A549 (cell line): ENCODE results near the gene LIAS. TPM values are rescaled to one million over a fixed set of nuclear protein-coding genes. Genes with fewer than 3 reads are reported as not detected.

Source experiments
- ATAC-seq, 2 experiments: fragments of 200-7000 bp in 1 of 2; fragments of >200 bp in 1 of 2; cut with Nextera tagmentation in 1 of 2; cut with Tn5 transposase in 1 of 2; 3 replicates each; pipeline versions ENCODE4 v1.8.0 to v1.9.1; 2018 to 2020; ENCODE audit warnings: mild to moderate bottlenecking in 1 of 2, moderate library complexity in 1 of 2
- CTCF ChIA-PET: fragments of 300-600 bp; sonication (Branson Sonifier 250); formaldehyde crosslinking; extraction: SDS; loops from one replicate; lab custom pipeline; 2021; ENCODE audit warnings: antibody characterized with exemption, inconsistent platforms; lab: Yijun Ruan, JAX
- POLR2A ChIA-PET: fragments of 350-600 bp; formaldehyde crosslinking; extraction: SDS; loops from one replicate; lab custom pipeline; 2021; ENCODE audit warnings: antibody characterized with exemption, inconsistent platforms; lab: Yijun Ruan, JAX
- DNase-seq, 2 experiments: peaks; one replicate each; pipeline versions ENCODE4 v3.0.0 to v3.0.0-alpha.2; 2011 to 2016; ENCODE audit warnings: low read depth in 1 of 2, low spot score in 1 of 2
- FAIRE-seq: peaks from 2 replicates; lab custom pipeline; 2011; peaks lifted over from hg19 to GRCh38; lab: Jason Lieb, UNC
- H3K27ac ChIP-seq, 2 experiments: fragments of >200 bp; sonication (Bioruptor Twin); formaldehyde crosslinking; 3 replicates each; pipeline ENCODE4 v1.5.1; 2016 to 2017
- H3K4me1 ChIP-seq: fragments of >200 bp; sonication (Bioruptor Twin); formaldehyde crosslinking; 3 replicates; pipeline ENCODE4 v1.6.1; 2016
- H3K4me2 ChIP-seq: fragments of >200 bp; sonication (Bioruptor Twin); formaldehyde crosslinking; 3 replicates; pipeline ENCODE4 v1.6.1; 2016
- H3K4me3 ChIP-seq: fragments of >200 bp; sonication (Bioruptor Twin); formaldehyde crosslinking; 3 replicates; pipeline ENCODE4 v1.5.1; 2016
- H3K9me3 ChIP-seq: fragments of >200 bp; sonication (Bioruptor Twin); formaldehyde crosslinking; 3 replicates; pipeline ENCODE4 v1.6.1; 2016
- ATOH8 ChIP-seq: fragments of 250-450 bp; sonication (Bioruptor Pico); IDR thresholded peaks from 2 replicates; pipeline ENCODE4 v1.5.0; 2020; ENCODE audit warnings: low read depth, mild to moderate bottlenecking, moderate library complexity
- BHLHE40 ChIP-seq: IDR thresholded peaks from 2 replicates; pipeline ENCODE4 v1.6.1; 2012; ENCODE audit warnings: low read depth, low read length, inconsistent platforms
- CBX2 ChIP-seq: fragments of 200-600 bp; sonication (generic); IDR thresholded peaks from 2 replicates; pipeline ENCODE4 v1.6.1; 2016; ENCODE audit warnings: low read depth, mild to moderate bottlenecking, borderline replicate concordance
- CBX8 ChIP-seq: fragments of 200-600 bp; sonication (generic); IDR thresholded peaks from 2 replicates; pipeline ENCODE4 v1.6.1; 2016
- CEBPB ChIP-seq, 2 experiments: fragments of >200 bp in 1 of 2; sonication (Bioruptor Twin) in 1 of 2; formaldehyde crosslinking in 1 of 2; IDR thresholded peaks; 2 replicates each; pipeline ENCODE4 v1.6.1; 2012 to 2016
- CHD2 ChIP-seq: fragments of 150-350 bp; IDR thresholded peaks from 2 replicates; pipeline ENCODE4 v1.6.1; 2014; ENCODE audit warnings: low read length; ENCODE audit not compliant: partially characterized antibody
- CTCF ChIP-seq: fragments of >200 bp; sonication (Bioruptor Twin); formaldehyde crosslinking; IDR thresholded peaks from 3 replicates; pipeline ENCODE4 v1.5.1; 2016
- EHF ChIP-seq: fragments of 250-450 bp; sonication (Bioruptor Pico); IDR thresholded peaks from 2 replicates; pipeline ENCODE4 v1.5.0; 2020; ENCODE audit warnings: mild to moderate bottlenecking
- EP300 ChIP-seq, 2 experiments: fragments of >200 bp; sonication (Bioruptor Twin); formaldehyde crosslinking; IDR thresholded peaks; 2 replicates in 1 of 2; 3 replicates in 1 of 2; pipeline ENCODE4 v1.6.1; 2016 to 2017
- ESRRA ChIP-seq: fragments of 150-350 bp; IDR thresholded peaks from 2 replicates; pipeline ENCODE4 v1.6.1; 2014; ENCODE audit warnings: mild to moderate bottlenecking, low read length, borderline replicate concordance
- FOSB ChIP-seq: fragments of 250-450 bp; sonication (Bioruptor Pico); IDR thresholded peaks from 2 replicates; pipeline ENCODE4 v1.5.0; 2020; ENCODE audit warnings: mild to moderate bottlenecking, moderate library complexity
- FOSL2 ChIP-seq, 2 experiments: fragments of 450-650 bp in 1 of 2; fragments of >200 bp in 1 of 2; sonication (Bioruptor Twin) in 1 of 2; formaldehyde crosslinking; IDR thresholded peaks; 2 replicates each; pipeline versions ENCODE4 v1.5.0 to v1.6.1; 2016 to 2020; ENCODE audit warnings: mild to moderate bottlenecking in 1 of 2, moderate library complexity in 1 of 2
- HES2 ChIP-seq: fragments of >200 bp; sonication (Bioruptor Twin); formaldehyde crosslinking; IDR thresholded peaks from 2 replicates; pipeline ENCODE4 v1.6.1; 2016
- HEYL ChIP-seq: fragments of 250-450 bp; sonication (Bioruptor Pico); IDR thresholded peaks from 2 replicates; pipeline ENCODE4 v1.8.0; 2021; ENCODE audit warnings: mild to moderate bottlenecking, moderate library complexity
- HOXB13 ChIP-seq: fragments of 250-450 bp; sonication (Bioruptor Pico); IDR thresholded peaks from 2 replicates; pipeline ENCODE4 v1.5.0; 2020; ENCODE audit warnings: low read depth, mild to moderate bottlenecking, moderate library complexity
- JUN ChIP-seq, 2 experiments: fragments of >200 bp; sonication (Bioruptor Twin); formaldehyde crosslinking; IDR thresholded peaks; 2 replicates in 1 of 2; 3 replicates in 1 of 2; pipeline ENCODE4 v1.6.1; 2016 to 2017
- JUNB ChIP-seq: fragments of >200 bp; sonication (Bioruptor Twin); formaldehyde crosslinking; IDR thresholded peaks from 2 replicates; pipeline ENCODE4 v1.6.1; 2016
- KDM5A ChIP-seq: fragments of 200-600 bp; sonication (generic); IDR thresholded peaks from 2 replicates; pipeline ENCODE4 v1.6.1; 2016; ENCODE audit warnings: antibody characterized with exemption, mild to moderate bottlenecking
- MAFK ChIP-seq: fragments of 450-650 bp; IDR thresholded peaks from 2 replicates; pipeline ENCODE4 v1.6.1; 2014; ENCODE audit not compliant: partially characterized antibody
- MAZ ChIP-seq: fragments of 150-350 bp; IDR thresholded peaks from 2 replicates; pipeline ENCODE4 v1.6.1; 2014; ENCODE audit warnings: antibody characterized with exemption, low read depth, low read length, borderline replicate concordance
- NFE2L2 ChIP-seq: fragments of 150-350 bp; conservative IDR thresholded peaks from 2 replicates; pipeline ENCODE4 v1.6.1; 2014; ENCODE audit warnings: low read length
- NPAS2 ChIP-seq: fragments of 250-450 bp; sonication (Bioruptor Pico); IDR thresholded peaks from 2 replicates; pipeline ENCODE4 v1.8.0; 2022; ENCODE audit warnings: mild to moderate bottlenecking, moderate library complexity, borderline replicate concordance
- PHF8 ChIP-seq: fragments of 200-600 bp; sonication (generic); IDR thresholded peaks from 2 replicates; pipeline ENCODE4 v1.6.1; 2016; ENCODE audit warnings: low read depth, mild to moderate bottlenecking, antibody characterized with exemption, moderate library complexity, borderline replicate concordance
- POLR2A ChIP-seq: IDR thresholded peaks from 2 replicates; pipeline ENCODE4 v1.6.1; 2012; ENCODE audit warnings: mild to moderate bottlenecking, low read length
- RAD21 ChIP-seq, 2 experiments: fragments of >200 bp in 1 of 2; sonication (Bioruptor Twin) in 1 of 2; formaldehyde crosslinking in 1 of 2; IDR thresholded peaks in 1 of 2; conservative IDR thresholded peaks in 1 of 2; 2 replicates in 1 of 2; 3 replicates in 1 of 2; pipeline ENCODE4 v1.6.1; 2012 to 2018; ENCODE audit warnings: inconsistent platforms in 1 of 2
- RARB ChIP-seq: fragments of 250-450 bp; sonication (Bioruptor Pico); IDR thresholded peaks from 2 replicates; pipeline ENCODE4 v1.8.0; 2021; ENCODE audit warnings: mild to moderate bottlenecking, moderate library complexity
- RCOR1 ChIP-seq: fragments of 150-350 bp; IDR thresholded peaks from 2 replicates; pipeline ENCODE4 v1.6.1; 2014; ENCODE audit warnings: antibody characterized with exemption, low read length, low read depth
- RFX5 ChIP-seq: fragments of 450-650 bp; IDR thresholded peaks from 2 replicates; pipeline ENCODE4 v1.7.1; 2014; ENCODE audit warnings: antibody characterized with exemption, mild to moderate bottlenecking, moderate library complexity
- SMC3 ChIP-seq: fragments of >200 bp; sonication (Bioruptor Twin); formaldehyde crosslinking; IDR thresholded peaks from 3 replicates; pipeline ENCODE4 v1.6.1; 2018; ENCODE audit warnings: inconsistent platforms
- SREBF2 ChIP-seq: fragments of 450-650 bp; IDR thresholded peaks from 2 replicates; pipeline ENCODE4 v1.6.1; 2014; ENCODE audit warnings: mild to moderate bottlenecking, moderate library complexity
- USF2 ChIP-seq: fragments of 450-650 bp; IDR thresholded peaks from 2 replicates; pipeline ENCODE4 v1.6.1; 2014; ENCODE audit warnings: antibody characterized with exemption
- WGBS: methylation state at CpG from one replicate; pipeline ENCODE4 v1.1.6; 2017; ENCODE audit errors: missing lambda C conversion rate; 5-methylcytosine and 5-hydroxymethylcytosine counted together
- polyA plus RNA-seq, 4 experiments: library from polyadenylated mRNA; depleted of rRNA in 3 of 4; stranded (reverse); fragments of >200 nt; fragmentation: RNase III in 1 of 4; extraction: RNeasy Plus Mini Kit Qiagen cat#74134 plus additional on column Dnase treatment in 1 of 4; gene quantifications; 2 replicates in 3 of 4; 3 replicates in 1 of 4; pipeline ENCODE4 v1.2.3, GENCODE V29; 2011 to 2017

The LIAS gene
- polyA plus RNA-seq, 2 of the 4 experiments (the other 2 are of a cell fraction) = 11.3 to 22.3 TPM

- ChIA-PET CTCF (interaction anchor here (0.8 to 1.5 kb wide), 5 partner anchors 56 to 301 kb away, joined by 3 to 6 read pairs (median 3); partner anchors contain the start of gene SMIM14), POLR2A (interaction anchor here (0.5 to 2.7 kb wide), 5 partner anchors 8 to 172 kb away, joined by 3 to 17 read pairs (median 4); partner anchors contain the start of genes LIAS, RPL9, SMIM14 and UGDH)
- peak in 1 of 2 experiments; percentile 61; a peak in 3 of 6 replicates for ATAC-seq
- Histone ChIP-seq H3K9me3 (no peaks in the 10 kb centered on the region), H3K4me1 (peaks cover 54% of the 10 kb centered on the region), H3K4me2 (peak overlapping the region; percentile 83), H3K27ac (peak overlapping the region; percentile 89 to 92), H3K4me3 (no peak overlapping the region)
- no peak for FAIRE-seq
- 2% methylated on average over 4 of the region's 4 CpGs for WGBS
- TF ChIP-seq MAFK (peak; percentile 94), HEYL (CRISPR knock-in tag) (no peak), NPAS2 (CRISPR knock-in tag) (no peak), CBX8 (no peak), CEBPB (IDR thresholded peaks at IDR 0.05) (peak; percentile 30 to 86; a peak in 3 of 4 replicates), NFE2L2 (0 out of 2 replicates have a peak, but pooled peaks have one; percentile 39), JUN (IDR thresholded peaks at IDR 0.05) (peak; percentile 17 to 27; a peak in 1 of 5 replicates), FOSL2 (IDR thresholded peaks at IDR 0.05) (no peak), FOSL2 (CRISPR knock-in tag; IDR thresholded peaks at IDR 0.05) (peak; percentile 62), JUNB (0 out of 2 replicates have a peak, but pooled peaks have one; percentile 29)
- peak in 1 of 2 experiments; percentile 78 for DNase-seq
These were observed 7.9 kb downstream of the LIAS start for GRCh38 chr4:39466747-39467146.

GRCh38 chr4:39467464-39467863, 8.6 kb downstream of the LIAS start:
- WGBS = 4% methylated on average over 4 of the region's 4 CpGs
- POLR2A ChIA-PET = interaction anchor here (1.0 to 2.7 kb wide), 2 partner anchors 9 to 60 kb away, joined by 6 to 17 read pairs; partner anchors contain the start of genes LIAS, RPL9 and UGDH
- no peak for ATAC-seq

GRCh38 chr4:39469429-39470077, 10.7 kb downstream of the LIAS start:
- Histone ChIP-seq H3K4me1 (peaks cover 57% of the 10 kb centered on the region), H3K4me2 (peak overlapping the region; percentile 22; the same call in 1 of the 3 replicates), H3K9me3 (no peaks in the 10 kb centered on the region), H3K4me3 (no peak overlapping the region), H3K27ac (peak overlapping the region; percentile 85 to 89)
- WGBS = 74% methylated on average over 4 of the region's 4 CpGs
- peak; percentile 65 for FAIRE-seq
- DNase-seq = peak; percentile 41 to 90
- peak; percentile 85 to 91; a peak in 5 of 6 replicates for ATAC-seq
- ChIA-PET POLR2A (interaction anchor here (0.5 to 2.0 kb wide), 7 partner anchors 10 to 427 kb away, joined by 3 to 16 read pairs (median 4); partner anchors contain the start of genes LIAS, RPL9, SMIM14 and UBE2K), CTCF (interaction anchor here (0.6 to 2.4 kb wide), 64 partner anchors 9 to 837 kb away, joined by 3 to 26 read pairs (median 4); partner anchors contain the start of genes LIAS, N4BP2, RPL9 and SMIM14)
- TF ChIP-seq CBX2 = no peak
- TF ChIP-seq HES2 = no peak
- TF ChIP-seq ESRRA = no peak
- TF ChIP-seq SREBF2 = no peak
- TF ChIP-seq RFX5 = no peak
- TF ChIP-seq EHF (CRISPR knock-in tag) = no peak
- no peak for TF ChIP-seq BHLHE40
- TF ChIP-seq POLR2A = no peak
- TF ChIP-seq CHD2 = no peak
- no peak for TF ChIP-seq FOSB (CRISPR knock-in tag)
- TF ChIP-seq ATOH8 = no peak
- TF ChIP-seq HOXB13 (CRISPR knock-in tag) = no peak
- TF ChIP-seq MAZ = no peak
- TF ChIP-seq RCOR1 = no peak
- TF ChIP-seq RAD21 (conservative IDR thresholded peaks at IDR 0.05 in 1 of 2, IDR thresholded peaks at IDR 0.05 in 1 of 2) = peak; percentile 92 to 95
- TF ChIP-seq KDM5A = no peak
- TF ChIP-seq USF2 = no peak
- no peak for TF ChIP-seq PHF8
- peak; percentile 96 for TF ChIP-seq CTCF
- no peak for TF ChIP-seq RARB (CRISPR knock-in tag)
- peak; percentile 96 for TF ChIP-seq SMC3
- no peak for TF ChIP-seq NFE2L2
- 0 out of 5 replicates have a peak, but pooled peaks of 1 of the 2 experiments have one; percentile 36 for TF ChIP-seq JUN (IDR thresholded peaks at IDR 0.05)

More at GRCh38 chr4:39467464-39467863, 8.6 kb downstream of the LIAS start:
- TF ChIP-seq EP300 (IDR thresholded peaks at IDR 0.05) = no peak
- TF ChIP-seq MAFK = peak; percentile 41
- TF ChIP-seq, all 56 proteins: peak for 1
- Histone ChIP-seq H3K4me2 (peak overlapping the region; percentile 83), H3K4me1 (peaks cover 58% of the 10 kb centered on the region), H3K27ac (peak overlapping the region; percentile 89 to 93), H3K4me3 (no peak overlapping the region), H3K9me3 (no peaks in the 10 kb centered on the region)
- DNase-seq = peak in 1 of 2 experiments; percentile 42
- FAIRE-seq = no peak
- CTCF ChIA-PET = no interaction called here
